Measurements from ENCODE around the gene ACKR3. TPM values are rescaled to one million over a fixed set of nuclear protein-coding genes. Genes with fewer than 3 reads are reported as not detected.

The ACKR3 gene
- total RNA-seq, 4 donors from 2014 or later, result 24.9 to 52.9 (median 51.0) TPM

GRCh38 chr2:236631856-236632291, 62.2 kb downstream of the ACKR3 start:
- WGBS, result 93% methylated on average over 11 of the region's 11 CpGs
- H3K9me3 ChIP-seq, result no peaks in the 10 kb centered on the region
- no peaks in the 10 kb centered on the region for H3K27me3 ChIP-seq
- peaks cover 7 to 23% (median 18%) of the 10 kb centered on the region in 4 donors for H3K4me1 ChIP-seq
- H3K4me3 ChIP-seq, result no peak overlapping the region
- no peak for DNase-seq (ENCODE audit: extremely low spot score)
- intact Hi-C loops (cut with DNase I), result no loop called here
- no peak overlapping the region for H3K27ac ChIP-seq (replicated peaks in 1 of 4)
- no peaks in the 10 kb centered on the region for H3K36me3 ChIP-seq
- no peak for TF ChIP-seq CTCF (IDR thresholded peaks at IDR 0.05)
- no peak for TF ChIP-seq POLR2A (IDR thresholded peaks at IDR 0.05; ENCODE audit: low read depth)
- no peak for TF ChIP-seq POLR2AphosphoS5 (IDR thresholded peaks at IDR 0.05)
- no peak for TF ChIP-seq EP300 (IDR thresholded peaks at IDR 0.05)
